ENCODE data around the gene ICE2.

ICE2 gene

DNA sequence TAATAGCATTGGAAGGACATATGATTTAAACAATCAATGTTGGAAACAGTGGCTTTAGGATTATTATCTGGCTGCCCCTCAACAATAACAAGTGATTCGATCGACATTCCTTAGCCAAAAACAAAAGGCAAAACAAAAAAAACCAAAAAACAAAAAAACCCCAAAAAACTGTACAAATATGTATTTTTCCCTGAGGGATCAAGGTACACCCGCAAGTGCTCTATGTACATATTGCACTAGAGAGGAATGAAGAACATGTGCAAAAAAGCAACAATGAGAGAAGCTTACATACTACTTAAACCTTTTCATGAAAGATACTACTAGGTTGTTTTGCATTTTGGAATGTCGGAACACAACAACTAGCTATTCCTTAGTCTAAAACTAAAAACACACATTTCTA lies 14.2 kb upstream of the ICE2 start:
- no peak for DNase-seq (ENCODE audit: low spot score)

DNA sequence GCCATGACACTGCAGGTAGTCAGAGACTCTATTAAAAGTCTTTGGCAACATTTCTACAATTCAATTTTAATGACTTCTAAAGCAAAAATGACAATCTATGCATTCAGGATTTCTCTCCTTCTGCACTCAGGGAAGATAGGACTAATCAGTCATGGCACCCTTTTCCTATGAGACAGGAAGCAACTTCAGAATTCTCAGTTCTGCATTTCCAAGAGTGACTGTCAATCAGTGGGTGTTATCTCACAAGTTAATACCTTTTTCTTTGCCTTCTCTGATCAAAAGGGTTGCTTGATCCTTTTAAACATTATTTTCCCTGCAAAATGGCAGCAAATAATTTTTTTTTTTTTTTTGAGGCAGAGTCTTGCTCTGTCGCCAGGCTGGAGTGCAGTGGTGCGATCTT lies 7.8 kb upstream of the ICE2 start:
- DNase-seq (ENCODE audit: low spot score), result no peak

DNA sequence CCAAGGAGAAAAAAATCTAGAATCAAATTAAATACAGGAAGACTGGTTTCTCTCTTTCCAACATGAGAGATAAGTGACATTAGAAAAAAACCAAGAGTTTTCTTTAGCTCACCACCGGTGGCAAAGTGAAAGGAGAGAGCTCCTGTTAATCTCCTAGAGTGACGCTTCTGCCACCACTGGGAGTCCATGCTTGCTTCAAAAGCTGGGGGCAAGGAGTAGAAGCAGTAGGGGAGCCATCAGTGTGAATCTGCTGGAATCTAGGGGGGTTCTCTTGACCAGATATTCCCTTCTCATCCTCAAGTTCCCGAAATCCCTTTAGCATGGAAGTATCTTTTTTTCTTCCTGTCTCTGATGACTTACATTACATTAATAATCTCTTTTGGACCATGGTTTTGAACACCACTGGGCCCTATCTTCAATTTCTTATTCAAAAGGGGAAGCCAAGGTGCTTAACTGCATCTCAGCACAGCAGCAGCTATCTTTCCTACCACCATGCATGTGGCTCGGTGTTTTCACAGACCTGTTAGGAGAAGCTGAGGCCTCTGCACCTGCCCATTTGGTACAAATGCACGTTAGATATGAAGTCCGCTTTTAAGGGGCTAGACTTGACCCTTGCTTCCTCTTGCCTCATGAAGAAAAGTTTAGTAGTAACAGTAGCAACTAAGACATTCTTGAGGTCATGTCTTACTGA lies 6.6 kb upstream of the ICE2 start:
- no peak for DNase-seq (ENCODE audit: low spot score)

DNA sequence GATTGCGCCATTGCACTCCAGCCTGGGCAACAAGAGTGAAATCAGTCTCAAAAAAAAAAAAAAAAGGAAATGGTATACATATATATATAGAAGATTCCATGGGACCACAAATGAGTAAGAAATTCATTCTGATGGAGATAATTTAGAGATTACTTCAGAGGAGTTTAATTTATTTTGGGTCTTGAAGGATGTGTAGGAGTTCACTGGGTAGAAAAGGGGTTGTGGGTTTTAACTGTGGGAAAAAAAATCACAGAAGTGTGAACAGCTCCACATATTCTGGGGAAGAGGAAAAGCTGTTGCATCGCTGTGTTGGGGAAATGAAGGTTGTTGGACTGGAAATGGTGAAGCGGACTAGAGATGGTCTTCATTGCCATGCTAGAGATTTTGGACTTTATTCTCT lies 4.1 kb upstream of the ICE2 start:
- DNase-seq (ENCODE audit: low spot score), result no peak

DNA sequence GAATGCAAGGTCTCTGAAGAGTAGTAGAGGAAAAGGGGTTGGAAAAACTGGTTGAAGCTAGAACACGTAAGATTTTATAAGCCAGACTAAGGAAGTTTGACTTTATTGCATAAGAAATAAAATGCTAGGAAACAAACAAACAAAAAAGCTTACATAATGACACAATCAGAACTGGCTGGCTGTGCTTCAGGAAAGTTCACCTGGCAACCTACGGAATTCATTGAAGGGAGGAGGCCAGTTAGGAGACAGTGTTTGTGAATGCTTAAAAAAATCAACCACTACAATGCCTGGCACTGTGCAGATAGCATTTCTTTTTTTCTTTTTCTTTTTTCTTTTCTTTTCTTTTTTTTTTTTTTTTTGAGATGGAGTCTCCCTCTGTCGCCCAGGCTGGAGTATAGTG lies 1.9 kb upstream of the ICE2 start:
- DNase-seq (ENCODE audit: low spot score), result no peak

DNA sequence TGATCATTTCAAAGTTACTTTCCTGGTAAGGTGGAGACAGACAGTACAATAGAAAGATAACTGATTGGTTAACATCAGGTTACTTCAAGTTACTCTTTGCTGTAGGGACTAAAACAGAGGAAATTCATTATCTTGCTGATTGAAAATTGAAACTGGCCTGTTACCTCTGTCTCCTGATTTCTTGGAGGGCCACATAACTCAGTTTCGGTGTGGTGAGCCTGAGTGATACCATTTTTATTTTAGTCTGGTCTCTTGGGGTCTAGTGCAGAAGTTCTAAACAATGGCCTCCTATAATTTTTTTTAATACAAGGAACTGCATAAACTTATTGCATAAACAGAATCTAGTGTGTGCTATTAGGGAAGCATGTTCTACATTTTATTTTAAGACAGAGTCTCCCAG lies 1.2 kb upstream of the ICE2 start:
- DNase-seq (ENCODE audit: low spot score), result no peak

DNA sequence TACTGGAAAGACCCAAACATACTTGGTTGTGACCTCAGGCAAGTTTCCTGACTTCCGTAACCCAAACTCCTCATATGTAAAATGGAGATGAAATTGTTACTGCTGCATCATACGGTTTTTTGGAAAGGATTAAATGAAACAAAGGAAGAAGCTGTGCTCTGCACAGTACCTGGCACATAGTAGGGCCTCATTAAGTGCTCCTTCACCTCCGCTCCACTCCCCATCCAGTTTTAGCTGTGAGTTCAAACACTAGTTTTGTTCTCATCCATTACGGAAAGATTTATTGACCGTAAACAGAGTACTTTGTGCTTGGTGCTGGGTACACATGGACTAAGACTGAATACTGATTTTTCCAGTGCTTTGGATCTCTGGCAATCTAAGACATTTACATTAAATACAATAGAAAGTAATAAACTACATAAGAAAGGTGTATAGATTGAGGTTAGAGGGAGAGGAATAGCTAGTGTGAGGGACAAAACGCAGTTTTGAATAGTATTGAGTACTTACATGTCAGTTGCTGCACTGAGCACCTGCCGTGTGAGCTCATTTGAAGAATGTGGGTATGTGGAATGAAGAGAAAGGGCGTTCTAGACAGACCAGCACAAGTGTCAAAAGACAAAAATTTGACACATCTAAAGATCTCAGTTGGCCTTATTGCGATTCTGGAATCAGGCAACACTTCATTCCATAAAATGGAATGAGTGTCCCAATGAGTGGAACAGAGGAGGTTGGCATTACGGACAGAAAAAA lies 594 bp upstream of the ICE2 start:
- DNase-seq (ENCODE audit: low spot score), result no peak

DNA sequence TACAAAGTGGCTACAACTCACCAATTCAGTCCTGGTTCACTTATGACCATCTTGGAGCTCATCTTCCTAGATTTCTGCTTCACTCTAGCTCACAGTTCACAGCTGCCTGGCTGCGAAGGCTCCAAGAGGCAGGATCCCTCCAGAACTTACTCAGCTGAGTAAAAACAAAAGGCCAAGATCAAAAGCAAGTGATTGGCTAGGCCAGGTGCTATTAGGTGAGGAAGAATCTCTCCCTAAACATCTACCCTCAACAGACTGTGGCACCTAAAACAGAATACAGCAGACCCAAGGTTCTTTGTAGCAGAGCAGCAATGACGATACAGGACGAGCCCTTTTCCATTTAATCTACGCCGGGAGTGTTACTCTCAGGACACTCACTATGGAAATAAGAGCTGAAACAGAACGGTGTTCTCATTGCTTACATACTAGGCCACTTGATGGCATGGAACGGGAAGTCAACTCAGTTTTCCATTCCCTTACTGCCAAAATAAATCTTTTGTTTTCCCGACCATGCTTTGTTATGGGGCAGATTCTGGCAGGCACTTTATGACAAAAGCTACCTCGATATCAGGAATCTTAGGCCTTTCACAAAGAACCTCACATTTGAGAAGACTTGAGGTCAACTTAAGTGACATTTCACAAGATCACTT lies 901 bp downstream of the ICE2 start:
- peak; percentile 15 for DNase-seq (ENCODE audit: low spot score)

DNA sequence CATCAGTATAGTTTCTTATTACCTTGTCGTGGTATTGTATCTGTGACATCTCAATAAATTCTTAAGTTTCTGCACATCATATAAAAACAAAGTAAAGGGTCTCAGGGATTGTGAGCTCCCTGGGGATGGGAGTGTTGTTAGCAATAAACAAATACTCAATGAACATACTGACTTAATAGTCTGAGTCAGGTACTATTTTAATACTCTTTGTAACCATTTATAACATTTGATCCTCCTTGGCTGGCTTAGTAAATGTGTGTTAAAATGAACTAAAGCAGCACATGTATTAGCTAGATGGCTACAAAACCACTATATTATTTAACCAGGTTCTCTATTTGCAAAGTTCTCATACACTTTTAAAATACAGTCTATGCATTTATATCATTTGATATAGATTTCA lies 1.8 kb downstream of the ICE2 start:
- DNase-seq (ENCODE audit: low spot score), result no peak

DNA sequence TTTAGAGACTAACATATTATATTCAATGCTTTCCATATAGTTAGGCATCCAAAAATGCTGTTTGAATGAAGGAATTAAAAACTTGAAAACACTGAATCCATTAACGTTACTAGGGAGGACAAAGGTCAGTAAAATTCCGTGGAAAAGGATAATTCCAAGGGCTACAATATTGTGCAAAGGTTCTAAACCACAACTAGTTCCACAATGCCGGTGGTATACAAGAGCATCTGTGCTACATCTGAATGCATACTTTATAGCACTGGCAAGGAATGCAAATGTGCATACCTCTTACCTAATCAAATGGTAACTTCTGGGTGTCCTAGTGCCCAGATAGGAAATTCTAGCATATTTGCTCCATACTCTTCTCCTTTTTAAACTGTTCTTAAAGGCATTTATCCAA lies 2.2 kb downstream of the ICE2 start:
- DNase-seq (ENCODE audit: low spot score), result no peak

DNA sequence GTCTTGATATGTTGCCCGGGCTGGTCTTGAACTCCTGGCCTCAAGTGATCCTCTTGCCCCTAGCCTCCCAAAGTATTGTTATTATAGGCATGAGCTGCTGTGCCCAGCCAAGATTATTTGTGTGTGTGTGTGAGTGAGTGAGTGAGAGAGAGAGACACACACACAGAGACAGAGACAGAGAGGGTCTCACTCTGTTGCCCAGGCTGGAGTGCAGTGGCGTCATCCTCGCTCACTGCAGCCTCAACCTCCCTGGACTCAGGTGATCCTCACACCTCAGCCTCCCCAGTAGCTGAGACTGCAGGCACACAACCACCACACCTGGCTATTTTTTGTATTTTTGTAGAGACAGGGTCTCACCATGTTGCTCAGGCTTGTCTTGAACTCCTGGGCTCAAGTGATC lies 5.8 kb downstream of the ICE2 start:
- no peak for DNase-seq (ENCODE audit: low spot score)

DNA sequence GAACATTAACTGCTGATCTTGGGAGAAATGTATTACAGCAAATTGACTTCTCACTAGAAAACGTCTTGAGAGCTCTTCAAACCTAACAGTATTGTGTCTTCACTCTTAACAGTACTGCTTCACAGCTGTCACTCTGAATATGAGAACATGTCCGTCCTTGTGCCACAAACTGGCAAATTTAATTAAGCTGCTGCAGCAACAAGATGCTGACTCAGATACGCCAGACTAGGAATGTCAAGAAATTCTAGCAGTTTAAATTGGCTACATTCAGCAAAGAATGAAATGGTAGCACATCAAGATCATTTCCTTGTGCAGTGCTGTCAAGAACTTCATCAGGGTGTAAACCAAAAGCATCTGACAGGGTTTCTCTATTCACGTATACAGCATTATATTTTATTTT lies 7.6 kb downstream of the ICE2 start:
- DNase-seq (ENCODE audit: low spot score), result no peak

DNA sequence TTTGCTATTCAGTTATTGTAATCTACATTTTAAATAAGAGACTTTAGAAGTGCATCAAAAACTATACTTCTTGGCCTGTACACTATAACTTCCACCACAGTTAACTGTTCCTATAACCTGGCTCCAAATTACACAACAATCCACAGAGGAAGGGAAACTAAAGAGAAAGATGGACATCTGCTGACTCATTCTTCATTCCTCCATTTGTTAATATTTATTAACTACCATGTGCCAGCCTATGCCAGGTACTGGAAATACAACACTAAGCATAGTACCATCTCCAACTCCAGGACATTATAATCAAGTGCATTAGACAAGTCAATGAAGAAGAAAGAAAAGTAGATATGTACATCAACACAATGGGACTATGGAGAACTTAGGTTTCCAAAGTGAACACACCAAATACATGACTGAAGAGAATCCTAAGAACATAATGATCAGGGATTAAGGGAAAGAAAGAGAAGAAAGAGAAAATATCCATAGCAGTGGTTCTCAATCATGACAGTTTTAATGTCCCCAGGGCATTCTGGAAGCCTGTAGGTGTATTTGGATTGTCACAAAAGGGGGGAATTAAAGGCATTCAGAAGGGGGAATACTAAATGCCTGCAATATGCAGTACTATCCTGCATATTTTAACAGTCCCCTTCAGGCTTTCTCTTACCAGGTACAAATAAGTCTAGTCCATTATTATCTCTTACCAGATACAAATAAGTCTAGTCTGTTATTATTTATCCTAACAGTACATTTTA lies 8.9 kb downstream of the ICE2 start:
- no peak for DNase-seq (ENCODE audit: low spot score)

DNA sequence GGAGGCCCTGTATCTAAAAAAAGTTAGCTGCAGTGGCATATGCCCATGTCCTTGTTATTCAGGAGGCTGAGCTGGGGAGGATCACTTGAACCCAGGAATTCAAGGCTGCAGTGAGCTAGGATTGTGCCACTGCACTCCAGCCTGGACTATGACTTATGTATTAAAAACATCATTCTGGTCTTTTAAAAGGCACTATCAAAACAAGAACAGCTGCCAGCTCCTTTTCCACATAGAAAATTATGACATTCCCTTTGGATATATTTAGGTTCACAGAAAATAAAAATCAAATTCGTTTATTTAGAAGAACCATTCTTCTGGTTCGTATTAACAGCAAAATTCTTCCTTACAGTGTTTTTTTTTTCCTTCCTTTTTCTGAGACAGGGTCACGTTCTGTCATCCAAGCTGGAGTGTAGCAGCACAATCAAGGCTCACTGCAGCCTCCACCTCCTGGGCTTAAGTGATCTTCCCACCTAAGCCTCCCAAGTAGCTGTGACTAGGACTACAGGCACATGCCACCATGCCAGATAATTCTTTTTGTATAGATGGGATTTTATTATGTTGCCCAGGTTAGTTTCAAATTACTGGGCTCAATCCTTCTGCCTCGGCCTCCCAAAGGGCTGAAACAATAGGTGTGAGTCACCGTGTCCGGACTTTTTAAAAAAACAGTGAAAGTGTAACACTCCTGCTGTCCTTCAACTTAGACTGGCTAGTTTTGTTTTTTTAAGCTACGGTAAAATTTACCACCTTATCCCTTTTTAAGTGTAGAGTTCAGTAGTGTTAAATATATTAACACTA lies 13.9 kb downstream of the ICE2 start:
- DNase-seq (ENCODE audit: low spot score), result no peak

DNA sequence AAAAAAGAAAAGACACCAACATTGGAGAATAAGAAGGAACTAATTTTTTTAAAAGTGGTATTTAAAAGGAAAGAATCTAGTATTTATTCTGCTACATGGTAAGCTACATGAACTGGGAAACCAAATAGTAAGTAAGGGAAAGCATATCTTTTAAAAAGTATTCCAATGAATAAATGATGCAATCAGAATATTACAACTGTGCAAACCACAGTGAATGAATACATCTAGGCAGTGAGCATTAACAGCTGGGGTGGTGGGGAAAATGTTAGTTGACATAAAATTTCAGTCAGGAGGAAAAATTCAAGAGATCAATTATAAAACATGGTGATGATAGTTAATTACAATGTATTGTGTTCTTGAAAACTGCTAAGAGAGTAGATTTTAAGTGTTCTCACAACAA lies 16.9 kb downstream of the ICE2 start:
- DNase-seq (ENCODE audit: low spot score), result no peak

DNA sequence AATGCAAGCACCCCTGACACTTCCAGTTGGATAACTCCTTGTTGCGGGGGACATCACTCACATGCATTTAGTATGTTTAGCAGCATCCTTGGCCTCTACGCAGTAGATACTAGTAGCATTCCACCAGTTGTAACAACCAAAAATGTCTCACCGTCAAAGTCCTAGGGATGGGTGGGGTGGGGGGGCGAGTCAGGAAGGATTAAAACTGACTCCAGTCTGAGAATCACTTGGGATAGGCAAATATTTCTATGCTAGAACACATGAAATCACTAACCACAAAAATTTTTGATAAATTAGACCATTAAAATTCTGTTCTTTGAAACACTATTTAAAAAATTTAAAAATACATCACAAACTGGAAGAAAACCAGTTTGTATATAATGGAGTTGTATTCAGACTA lies 18.0 kb downstream of the ICE2 start:
- no peak for DNase-seq (ENCODE audit: low spot score)

DNA sequence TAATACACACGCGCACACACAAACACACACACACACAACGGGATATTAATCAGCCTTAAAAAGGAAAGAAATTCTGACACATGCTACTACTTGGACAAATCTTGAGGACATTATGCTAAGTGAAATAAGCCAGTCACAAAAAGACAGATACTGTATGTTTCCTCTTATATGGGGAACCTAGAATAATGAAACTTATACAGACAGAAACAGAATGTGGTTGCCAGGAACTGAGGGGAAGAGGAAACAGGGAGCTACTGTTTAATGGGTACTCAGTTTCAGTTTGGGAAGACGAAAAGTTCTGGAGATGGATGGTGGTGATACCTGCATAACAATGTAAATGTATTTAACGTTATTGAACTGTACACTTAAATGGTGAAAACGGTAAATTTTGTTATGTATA lies 20.2 kb downstream of the ICE2 start:
- DNase-seq (ENCODE audit: low spot score), result no peak

DNA sequence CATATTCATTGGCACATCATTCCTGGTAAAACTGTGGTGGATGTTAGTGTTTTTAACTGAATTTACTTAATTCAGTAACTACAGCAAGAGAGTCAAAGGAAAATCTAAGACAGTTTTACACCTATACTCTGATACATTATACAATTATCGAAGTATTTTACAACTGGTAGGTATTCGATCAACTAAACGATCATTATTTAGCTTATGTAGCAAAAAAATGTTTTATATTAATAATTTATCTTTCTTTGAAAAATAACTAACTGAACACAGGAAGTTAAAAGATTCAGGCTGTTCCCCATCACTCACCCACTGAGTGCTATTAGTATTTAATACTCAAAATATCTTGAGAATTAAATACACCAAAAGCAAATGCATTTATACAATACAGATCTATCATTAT lies 21.0 kb downstream of the ICE2 start:
- no peak for DNase-seq (ENCODE audit: low spot score)

DNA sequence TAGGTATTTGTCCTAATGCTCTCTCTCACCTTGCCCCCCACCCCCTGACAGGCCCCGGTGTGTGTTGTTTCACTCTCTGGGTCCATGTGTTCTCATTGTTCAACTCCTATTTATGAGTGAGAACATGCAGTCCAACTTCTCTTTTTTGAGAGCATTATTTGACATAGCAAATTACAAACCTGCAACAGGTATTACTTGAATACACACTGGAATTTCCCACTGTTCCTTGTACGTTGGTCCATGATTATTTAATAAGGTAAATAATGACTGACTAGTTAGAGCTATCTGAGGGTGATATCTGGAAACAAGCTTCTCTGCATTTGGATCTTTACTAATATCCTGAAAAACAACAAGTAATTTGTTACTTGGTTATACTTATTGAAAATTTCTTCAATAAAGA lies 24.1 kb downstream of the ICE2 start:
- no peak for DNase-seq (ENCODE audit: low spot score)

DNA sequence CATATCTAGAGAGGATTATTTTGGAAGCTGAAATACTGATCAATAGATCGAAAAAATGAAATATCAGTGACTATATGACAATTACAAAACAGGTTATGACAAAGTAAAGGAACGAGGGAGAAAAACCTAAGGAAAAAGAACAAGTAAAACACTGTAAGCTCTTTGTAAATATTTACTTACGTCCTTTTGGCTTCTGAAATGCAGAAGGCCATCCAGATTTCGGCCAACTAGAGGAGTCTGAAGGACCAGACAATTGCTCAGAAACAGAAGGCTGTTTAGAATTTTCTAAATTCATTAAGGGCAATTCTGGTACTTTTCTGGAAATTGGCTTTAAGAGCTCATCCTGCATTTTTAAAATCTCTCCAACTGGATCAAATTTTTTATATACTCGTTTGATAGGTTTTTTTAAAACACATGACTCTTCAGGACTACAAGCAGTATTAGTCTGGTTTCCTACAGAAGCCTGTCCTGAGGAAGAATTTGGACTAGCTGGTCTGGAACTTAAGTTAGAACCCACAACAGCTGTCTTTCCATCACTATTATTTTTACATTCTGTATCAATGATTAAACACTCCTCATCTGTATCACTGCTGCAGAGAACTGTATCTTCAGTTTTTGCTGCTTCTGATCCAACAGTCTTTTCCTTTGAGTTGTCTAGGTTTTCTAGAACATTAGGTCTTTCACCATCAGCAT lies 30.1 kb downstream of the ICE2 start:
- DNase-seq (ENCODE audit: low spot score), result no peak

DNA sequence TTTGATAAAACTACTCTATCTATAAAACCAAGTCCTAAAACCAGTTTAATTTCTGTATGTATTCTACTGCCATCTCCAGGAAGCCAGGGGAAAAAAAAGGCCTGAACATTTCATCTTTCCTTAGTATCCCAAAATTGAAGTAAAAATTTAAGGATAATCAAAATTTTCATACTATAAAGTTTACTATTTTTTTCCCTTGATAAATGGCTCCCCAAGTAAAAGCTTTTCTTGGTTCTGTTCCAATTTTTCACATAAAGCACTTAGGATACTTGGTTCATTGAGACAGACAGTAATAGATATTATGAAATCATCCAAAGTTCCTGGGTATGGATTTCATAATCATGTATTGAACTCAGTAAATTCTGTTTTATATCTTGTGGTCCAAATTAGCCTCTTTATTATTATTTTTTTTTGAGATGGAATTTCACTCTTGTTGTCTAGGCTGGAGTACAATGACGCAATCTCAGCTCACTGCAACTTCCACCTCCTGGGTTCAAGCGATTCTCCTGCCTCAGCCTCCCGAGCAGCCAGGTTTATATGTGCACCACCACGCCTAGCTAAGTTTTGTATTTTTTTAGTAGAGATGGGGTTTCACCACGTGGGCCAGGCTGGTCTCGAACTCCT lies 34.5 kb downstream of the ICE2 start:
- no peak for DNase-seq (ENCODE audit: low spot score)
